Measurements from ENCODE around the gene DDAH2. TPM values are rescaled to one million over a fixed set of nuclear protein-coding genes. Genes with fewer than 3 reads are reported as not detected.

DDAH2 gene
- total RNA-seq, 3 donors from 2014 or later (not counting 1 experiment from before 2014, with no cell fraction given), result 22.3 to 36.1 (median 24.6) TPM

- H3K27ac Mint-ChIP-seq, result no peak overlapping the region
- H3K27me3 ChIP-seq (ENCODE audit: control insufficient read depth, insufficient read depth, low read length), result no peaks in the 10 kb centered on the region
- no peaks in the 10 kb centered on the region for H3K36me3 Mint-ChIP-seq
- no peak overlapping the region for H3K4me3 ChIP-seq (ENCODE audit: low read length)
- no peaks in the 10 kb centered on the region for H3K9me3 ChIP-seq (ENCODE audit: control insufficient read depth, insufficient read depth, low read length)
- H3K27ac ChIP-seq (ENCODE audit: low read length), result no peak overlapping the region
- H3K4me1 Mint-ChIP-seq, result no peaks in the 10 kb centered on the region
- ATAC-seq, result no peak
- no peak overlapping the region for H3K4me3 Mint-ChIP-seq
- H3K4me1 ChIP-seq (ENCODE audit: control insufficient read depth, insufficient read depth, low read length), result no peaks in the 10 kb centered on the region
- no peaks in the 10 kb centered on the region for H3K9me3 Mint-ChIP-seq
- intact Hi-C loops (cut with micrococcal nuclease), result no loop called here
- WGBS (ENCODE audit: insufficient coverage), result 97% methylated on average over 7 of the region's 8 CpGs
- no peaks in the 10 kb centered on the region for H3K27me3 Mint-ChIP-seq (ENCODE audit: low read depth in 2 of 2)
- TF ChIP-seq CTCF (IDR thresholded peaks at IDR 0.05), result no peak
- no peak for DNase-seq
- H3K36me3 ChIP-seq (ENCODE audit: control insufficient read depth, insufficient read depth, low read length), result no peaks in the 10 kb centered on the region
These were observed 23.7 kb upstream of the DDAH2 start for GRCh38 chr6:31752739-31753319.

- no peak overlapping the region for H3K4me3 Mint-ChIP-seq
- no peak overlapping the region for H3K27ac Mint-ChIP-seq
- Histone ChIP-seq H3K27me3 (ENCODE audit: control insufficient read depth, insufficient read depth, low read length) (no peaks in the 10 kb centered on the region), H3K4me1 (ENCODE audit: control insufficient read depth, insufficient read depth, low read length) (no peaks in the 10 kb centered on the region), H3K4me3 (ENCODE audit: low read length) (no peak overlapping the region), H3K9me3 (ENCODE audit: control insufficient read depth, insufficient read depth, low read length) (no peaks in the 10 kb centered on the region), H3K27ac (ENCODE audit: low read length) (no peak overlapping the region), H3K36me3 (ENCODE audit: control insufficient read depth, insufficient read depth, low read length) (no peaks in the 10 kb centered on the region)
- ATAC-seq, result no peak
- H3K36me3 Mint-ChIP-seq, result no peaks in the 10 kb centered on the region
- H3K4me1 Mint-ChIP-seq, result no peaks in the 10 kb centered on the region
- H3K27me3 Mint-ChIP-seq (ENCODE audit: low read depth in 2 of 2), result no peaks in the 10 kb centered on the region
- no peak for DNase-seq
- WGBS (ENCODE audit: insufficient coverage), result 92% methylated on average over 6 of the region's 7 CpGs
- no peaks in the 10 kb centered on the region for H3K9me3 Mint-ChIP-seq
- no peak for TF ChIP-seq CTCF (IDR thresholded peaks at IDR 0.05)
- intact Hi-C loops (cut with micrococcal nuclease), result no loop called here
These were observed 21.4 kb upstream of the DDAH2 start for GRCh38 chr6:31750411-31751022.

- no peak overlapping the region for H3K4me3 Mint-ChIP-seq
- ATAC-seq (no peak), DNase-seq (no peak)
- no peak for TF ChIP-seq CTCF (IDR thresholded peaks at IDR 0.05)
- Histone ChIP-seq H3K4me3 (ENCODE audit: low read length) (no peak overlapping the region), H3K27ac (ENCODE audit: low read length) (no peak overlapping the region), H3K27me3 (ENCODE audit: control insufficient read depth, insufficient read depth, low read length) (no peaks in the 10 kb centered on the region), H3K36me3 (ENCODE audit: control insufficient read depth, insufficient read depth, low read length) (no peaks in the 10 kb centered on the region), H3K4me1 (ENCODE audit: control insufficient read depth, insufficient read depth, low read length) (no peaks in the 10 kb centered on the region), H3K9me3 (ENCODE audit: control insufficient read depth, insufficient read depth, low read length) (no peaks in the 10 kb centered on the region)
- no peak overlapping the region for H3K27ac Mint-ChIP-seq
- H3K4me1 Mint-ChIP-seq, result no peaks in the 10 kb centered on the region
- H3K27me3 Mint-ChIP-seq (ENCODE audit: low read depth in 2 of 2), result no peaks in the 10 kb centered on the region
- no peaks in the 10 kb centered on the region for H3K36me3 Mint-ChIP-seq
- no peaks in the 10 kb centered on the region for H3K9me3 Mint-ChIP-seq
- WGBS (ENCODE audit: insufficient coverage), result 97% methylated on average over 6 of the region's 8 CpGs
- intact Hi-C loops (cut with micrococcal nuclease), result no loop called here
These were observed 20.4 kb upstream of the DDAH2 start for GRCh38 chr6:31749301-31750036.

Data from natural killer cell (primary cell).